Measurements from ENCODE around the gene WASHC4.

DNA sequence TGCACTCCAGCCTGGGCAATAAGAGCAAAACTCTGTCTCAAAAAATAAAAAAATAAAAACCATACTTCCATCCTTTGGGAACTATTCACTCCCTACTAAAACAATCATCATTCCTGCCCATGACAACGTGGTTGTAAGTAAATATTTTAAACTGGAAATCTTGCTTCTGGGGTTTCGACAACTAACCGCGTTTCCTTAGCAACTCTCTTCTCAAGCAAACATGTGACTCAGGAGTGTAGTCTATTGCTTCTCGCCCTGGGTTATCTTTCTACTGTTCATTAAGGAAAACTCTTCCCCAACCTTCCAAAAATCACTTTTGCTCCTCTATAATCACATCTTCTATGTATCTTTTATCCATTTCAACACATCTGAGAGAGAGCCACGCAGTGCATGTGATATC, 106.6 kb downstream of the WASHC4 start:
- TF ChIP-seq, protein P1, sequence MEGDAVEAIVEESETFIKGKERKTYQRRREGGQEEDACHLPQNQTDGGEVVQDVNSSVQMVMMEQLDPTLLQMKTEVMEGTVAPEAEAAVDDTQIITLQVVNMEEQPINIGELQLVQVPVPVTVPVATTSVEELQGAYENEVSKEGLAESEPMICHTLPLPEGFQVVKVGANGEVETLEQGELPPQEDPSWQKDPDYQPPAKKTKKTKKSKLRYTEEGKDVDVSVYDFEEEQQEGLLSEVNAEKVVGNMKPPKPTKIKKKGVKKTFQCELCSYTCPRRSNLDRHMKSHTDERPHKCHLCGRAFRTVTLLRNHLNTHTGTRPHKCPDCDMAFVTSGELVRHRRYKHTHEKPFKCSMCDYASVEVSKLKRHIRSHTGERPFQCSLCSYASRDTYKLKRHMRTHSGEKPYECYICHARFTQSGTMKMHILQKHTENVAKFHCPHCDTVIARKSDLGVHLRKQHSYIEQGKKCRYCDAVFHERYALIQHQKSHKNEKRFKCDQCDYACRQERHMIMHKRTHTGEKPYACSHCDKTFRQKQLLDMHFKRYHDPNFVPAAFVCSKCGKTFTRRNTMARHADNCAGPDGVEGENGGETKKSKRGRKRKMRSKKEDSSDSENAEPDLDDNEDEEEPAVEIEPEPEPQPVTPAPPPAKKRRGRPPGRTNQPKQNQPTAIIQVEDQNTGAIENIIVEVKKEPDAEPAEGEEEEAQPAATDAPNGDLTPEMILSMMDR (IDR thresholded peaks at IDR 0.05 in 8 of 11, conservative IDR thresholded peaks at IDR 0.05 in 3 of 11) = no peak
- TF ChIP-seq POLR2A (IDR thresholded peaks at IDR 0.05) = no peak
- no peak for TF ChIP-seq POLR2AphosphoS5 (IDR thresholded peaks at IDR 0.05)

Measured in spleen (tissue), 7 donors.